ENCODE data around the gene RAD51B. TPM values are rescaled to one million over a fixed set of nuclear protein-coding genes. Genes with fewer than 3 reads are reported as not detected.

RAD51B gene
- total RNA-seq, 1 experiment from 2014 or later = 20.0 TPM

DNA sequence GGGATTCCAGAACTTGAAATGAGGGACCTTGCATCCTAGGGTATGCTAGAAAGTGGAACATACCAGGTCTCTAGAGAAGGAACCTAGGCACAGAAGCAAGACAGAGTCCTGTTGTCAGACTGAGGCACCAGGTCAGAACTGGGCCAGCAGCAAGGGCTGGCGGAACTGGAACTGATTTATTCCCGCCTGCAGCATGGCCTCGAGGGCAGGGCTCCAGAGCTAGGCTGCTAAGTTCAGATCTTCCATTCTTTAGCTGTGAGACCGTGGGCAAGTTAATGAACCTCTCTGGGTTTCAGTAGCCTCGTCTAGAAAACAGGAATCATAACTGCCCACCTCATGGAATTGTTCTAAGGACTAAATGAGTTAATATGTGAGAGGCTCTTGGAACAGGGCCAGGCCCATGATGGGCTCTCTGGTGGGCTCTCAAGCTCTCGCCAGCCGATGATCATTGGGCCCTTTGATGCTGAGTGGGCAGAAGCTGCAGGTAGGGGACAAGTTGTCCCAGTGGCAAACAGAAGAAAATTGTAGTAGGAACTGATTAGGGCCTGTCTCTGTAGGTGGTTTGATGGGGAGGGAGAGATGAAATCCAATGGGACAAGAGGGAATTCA is 773.5 kb downstream of the RAD51B start:
- no peaks in the 10 kb centered on the region for H4K20me1 ChIP-seq (ENCODE audit: insufficient read depth)
- ChIA-PET RAD21 (ENCODE audit: low non-redundant PET in 1 of 2, low total read pairs in 2 of 2, uncharacterized antibody in 2 of 2, unreplicated experiment in 2 of 2) (no interaction called here), CTCF (no interaction called here), POLR2A (no interaction called here)
- BruUV-seq (replicated peaks) = no TSS peak
- H3K27ac ChIP-seq (ENCODE audit: low read depth, low read length) = no peak overlapping the region
- H2AFZ ChIP-seq (ENCODE audit: low read depth, low read length, poor library complexity, severe bottlenecking) = no peak overlapping the region
- ATAC-seq (no peak), DNase-seq (ENCODE audit: low read depth, low spot score) (no peak)
- H3K4me3 ChIP-seq (replicated peaks in 1 of 2; ENCODE audit: low read depth in 1 of 2, low read length in 2 of 2) = no peak overlapping the region
- intact Hi-C loops (cut with micrococcal nuclease) = no loop called here
- TF ChIP-seq POLR2A (IDR thresholded peaks at IDR 0.05; ENCODE audit: borderline replicate concordance, extremely low read depth, insufficient read depth, insufficient read length) (no peak), RAD21 (IDR thresholded peaks at IDR 0.05; ENCODE audit: low read depth) (no peak), ZNF274 (IDR thresholded peaks at IDR 0.05; ENCODE audit: low read depth, low read length) (no peak), CBX3 (IDR thresholded peaks at IDR 0.05; ENCODE audit: low read depth) (no peak), CEBPB (IDR thresholded peaks at IDR 0.05; ENCODE audit: low read depth) (no peak), POLR2AphosphoS5 (IDR thresholded peaks at IDR 0.05; ENCODE audit: low read depth, low read length) (no peak)
- TF ChIP-seq, protein P1, sequence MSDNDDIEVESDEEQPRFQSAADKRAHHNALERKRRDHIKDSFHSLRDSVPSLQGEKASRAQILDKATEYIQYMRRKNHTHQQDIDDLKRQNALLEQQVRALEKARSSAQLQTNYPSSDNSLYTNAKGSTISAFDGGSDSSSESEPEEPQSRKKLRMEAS (IDR thresholded peaks at IDR 0.05) = no peak
- TF ChIP-seq, protein P2, sequence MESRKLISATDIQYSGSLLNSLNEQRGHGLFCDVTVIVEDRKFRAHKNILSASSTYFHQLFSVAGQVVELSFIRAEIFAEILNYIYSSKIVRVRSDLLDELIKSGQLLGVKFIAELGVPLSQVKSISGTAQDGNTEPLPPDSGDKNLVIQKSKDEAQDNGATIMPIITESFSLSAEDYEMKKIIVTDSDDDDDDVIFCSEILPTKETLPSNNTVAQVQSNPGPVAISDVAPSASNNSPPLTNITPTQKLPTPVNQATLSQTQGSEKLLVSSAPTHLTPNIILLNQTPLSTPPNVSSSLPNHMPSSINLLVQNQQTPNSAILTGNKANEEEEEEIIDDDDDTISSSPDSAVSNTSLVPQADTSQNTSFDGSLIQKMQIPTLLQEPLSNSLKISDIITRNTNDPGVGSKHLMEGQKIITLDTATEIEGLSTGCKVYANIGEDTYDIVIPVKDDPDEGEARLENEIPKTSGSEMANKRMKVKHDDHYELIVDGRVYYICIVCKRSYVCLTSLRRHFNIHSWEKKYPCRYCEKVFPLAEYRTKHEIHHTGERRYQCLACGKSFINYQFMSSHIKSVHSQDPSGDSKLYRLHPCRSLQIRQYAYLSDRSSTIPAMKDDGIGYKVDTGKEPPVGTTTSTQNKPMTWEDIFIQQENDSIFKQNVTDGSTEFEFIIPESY (IDR thresholded peaks at IDR 0.05; ENCODE audit: extremely low read depth, insufficient replicate concordance, low read length) = no peak
- H3K79me2 ChIP-seq (ENCODE audit: insufficient read depth, low read length) = no peaks in the 10 kb centered on the region
- H3K4me1 ChIP-seq (ENCODE audit: control insufficient read depth in 1 of 2, insufficient read depth in 2 of 2, low read length in 2 of 2) = peaks cover 41 to 63% of the 10 kb centered on the region in 2 experiments
- H3K36me3 ChIP-seq (ENCODE audit: control insufficient read depth in 1 of 2, insufficient read depth in 2 of 2, low read length in 2 of 2) = no peaks in the 10 kb centered on the region
- no peaks in the 10 kb centered on the region for H3K27me3 ChIP-seq (ENCODE audit: insufficient read depth, low read length)
- H3K4me2 ChIP-seq (ENCODE audit: low read length) = no peak overlapping the region
- H3K9me2 ChIP-seq (ENCODE audit: insufficient read depth) = no peaks in the 10 kb centered on the region
- H3K9ac ChIP-seq (ENCODE audit: low read length) = no peak overlapping the region
- H3K9me3 ChIP-seq (ENCODE audit: control insufficient read depth in 1 of 2, insufficient read depth in 1 of 2, low read depth in 1 of 2, low read length in 2 of 2) = no peaks in the 10 kb centered on the region

All from HCT116 (cell line).